NAMALWA (cell line): ENCODE measurements around the gene XRN1.
A peak's percentile ranks its signal among the peaks of the same experiment; 100 is the strongest.

Source experiments
- DNase-seq: peaks from one replicate; pipeline ENCODE4 v3.0.0-alpha.2; 2015; ENCODE audit warnings: low spot score

The XRN1 gene

DNA sequence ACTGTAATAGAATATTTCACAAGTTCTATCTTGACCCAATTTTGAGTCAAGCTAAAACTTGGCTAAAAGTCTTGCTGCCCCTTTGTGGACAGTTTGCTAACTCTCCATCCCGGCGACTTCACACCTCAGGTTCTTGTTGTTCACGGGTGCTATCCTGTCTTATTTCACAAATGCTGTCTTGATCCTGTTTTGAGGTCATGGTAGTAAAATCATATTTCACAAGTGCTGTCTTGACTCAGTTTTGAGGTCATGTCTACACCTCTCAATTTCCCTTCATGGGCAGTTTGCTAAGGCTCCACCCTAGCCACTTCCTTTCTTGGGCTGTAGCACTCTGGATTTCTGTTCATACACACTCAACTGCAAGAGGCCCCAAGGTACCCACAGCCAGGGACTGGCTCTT lies 177.4 kb downstream of the XRN1 start:
- DNase-seq: no peak

DNA sequence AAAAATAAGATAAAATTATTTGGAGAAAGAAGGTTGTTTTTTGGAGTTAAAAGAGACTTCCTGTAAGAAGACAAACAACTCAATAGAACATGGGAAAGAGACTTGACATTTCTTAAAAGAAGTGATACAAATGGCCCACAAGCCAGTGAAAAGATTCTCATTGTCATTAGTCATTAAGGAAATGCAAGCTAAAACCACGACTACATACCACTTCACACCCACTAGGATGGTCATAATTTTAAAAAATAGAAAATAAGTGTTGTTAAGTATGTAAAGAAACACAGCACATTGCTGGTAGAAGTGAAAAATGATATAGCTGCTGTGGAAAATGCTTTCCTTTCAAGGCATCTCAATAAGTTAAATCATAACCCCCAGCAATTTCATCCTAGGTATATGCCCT lies 178.1 kb downstream of the XRN1 start:
- DNase-seq: no peak

GRCh38 chr3:142268426-142268825 lies 179.4 kb downstream of the XRN1 start:
- DNase-seq: no peak

DNA sequence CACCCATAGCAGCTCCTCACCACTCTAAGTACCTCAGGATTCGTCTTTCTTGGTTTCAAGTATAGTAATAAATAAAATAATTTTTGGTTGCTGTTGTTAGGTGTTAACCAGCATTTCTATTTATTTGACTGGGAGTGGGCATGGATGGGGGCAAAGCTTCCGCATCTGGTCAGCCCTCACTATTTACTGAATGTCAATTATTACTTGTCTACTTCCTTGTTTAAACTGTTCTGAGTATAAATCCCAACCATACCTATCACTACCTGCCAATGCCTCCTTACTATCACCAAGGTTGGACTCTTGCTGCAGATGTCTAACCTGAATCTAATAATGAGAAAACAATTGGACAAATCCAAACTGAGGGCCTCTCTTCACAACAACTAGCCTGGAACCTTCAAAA lies 180.6 kb downstream of the XRN1 start:
- DNase-seq: no peak

DNA sequence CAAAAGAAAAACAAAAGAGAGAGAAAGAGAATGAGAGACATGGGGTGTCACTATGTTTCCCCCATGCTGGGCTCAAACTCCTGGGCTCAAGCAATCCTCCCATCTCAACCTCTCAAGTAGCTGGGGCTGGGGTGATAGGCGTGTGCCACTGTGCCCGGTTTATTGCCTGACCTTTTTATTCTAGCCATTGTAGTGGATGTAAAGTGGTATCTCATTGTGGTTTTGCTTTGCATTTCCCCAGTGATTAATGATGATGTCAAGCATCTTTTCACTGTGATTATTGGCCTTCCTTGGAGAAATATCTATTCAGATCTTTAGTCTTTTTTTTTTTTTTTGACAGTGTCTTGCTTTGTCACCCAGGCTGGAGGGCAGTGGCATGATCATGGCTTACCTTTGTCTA lies 184.7 kb downstream of the XRN1 start:
- peak; percentile 10 for DNase-seq

DNA sequence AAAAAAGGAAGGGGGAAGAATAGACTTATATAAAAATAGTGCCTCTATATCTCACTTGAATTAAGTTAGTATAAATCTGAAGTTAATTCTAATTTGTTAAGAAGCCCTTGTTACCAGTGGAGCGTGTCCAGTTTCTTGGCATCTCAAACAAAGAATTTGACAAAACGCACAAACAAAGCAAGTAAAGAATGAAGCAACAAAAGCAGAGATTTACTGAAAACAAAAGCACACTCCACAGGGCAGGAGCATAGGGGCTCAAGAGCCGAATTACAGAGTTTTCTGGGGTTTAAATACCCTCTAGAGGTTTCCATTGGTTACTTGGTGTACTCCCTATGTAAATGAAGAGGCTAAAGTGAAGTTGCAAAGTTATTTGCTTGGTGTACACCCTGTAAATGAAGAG lies 188.5 kb downstream of the XRN1 start:
- DNase-seq: no peak

DNA sequence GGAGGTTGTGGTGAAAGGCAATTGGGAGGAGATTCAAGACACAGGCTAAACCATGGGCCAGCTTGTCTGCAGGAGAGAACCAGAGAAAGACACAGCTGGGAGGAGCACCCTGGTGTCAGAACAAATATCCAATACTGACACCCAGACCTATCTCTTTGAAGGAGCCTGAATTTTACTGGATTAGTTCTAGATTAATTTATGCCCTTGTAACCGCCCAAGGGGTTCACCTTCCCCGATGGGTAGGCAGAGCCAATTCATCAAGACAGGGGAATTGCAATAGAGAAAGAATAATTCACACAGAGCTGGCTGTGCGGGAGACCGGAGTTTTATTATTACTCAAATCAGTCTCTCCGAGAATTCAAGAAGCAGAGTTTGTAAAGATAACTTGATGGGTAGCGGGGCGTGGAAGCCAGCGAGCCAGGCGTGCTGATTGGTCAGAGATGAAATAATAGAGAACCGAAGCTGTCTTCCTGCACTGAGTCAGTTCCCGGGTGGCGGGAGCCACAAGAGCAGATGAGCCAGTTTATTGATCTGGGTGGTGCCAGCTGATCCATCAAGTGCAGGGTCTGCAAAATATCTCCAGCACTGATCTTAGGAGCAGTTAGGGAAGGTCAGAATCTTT lies 191.0 kb downstream of the XRN1 start:
- DNase-seq: no peak
